HG02870 (cell line): Measurements from ENCODE around the gene GIN1.

Experiments used
- ATAC-seq: cut with Tn5 transposase; IDR thresholded peaks from one replicate; pipeline ENCODE4 v1.9.1; 2021; ENCODE audit warnings: mild to moderate bottlenecking, moderate library complexity; ENCODE audit not compliant: unreplicated experiment

Gene GIN1

GRCh38 chr5:103037673-103038455, 82.1 kb downstream of the GIN1 start:
- ATAC-seq = no peak

DNA sequence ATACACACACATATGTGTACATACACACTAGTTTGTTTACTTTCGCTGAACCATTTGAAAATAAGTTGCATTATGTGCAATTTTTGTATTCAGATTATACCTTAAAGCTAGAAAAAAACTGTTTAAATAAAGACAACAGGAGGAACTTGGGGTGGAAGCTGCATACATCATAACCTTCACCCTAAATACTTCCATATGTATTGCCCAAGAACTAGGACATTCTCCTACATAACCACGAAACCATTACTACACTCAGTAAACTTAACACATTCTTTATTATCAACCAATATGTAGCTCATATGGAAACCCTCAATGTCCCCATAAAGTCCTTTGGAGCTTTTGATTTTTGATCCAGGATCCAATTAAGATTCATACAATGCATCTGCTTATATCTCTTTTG, 83.3 kb downstream of the GIN1 start:
- no peak for ATAC-seq
